ENCODE results near the gene NEURL1. TPM values are rescaled to one million over a fixed set of nuclear protein-coding genes. Genes with fewer than 3 reads are reported as not detected.

Gene NEURL1
- total and polyA plus RNA-seq, 8 donors = 11.0 to 69.9 (median 18.6) TPM

DNA sequence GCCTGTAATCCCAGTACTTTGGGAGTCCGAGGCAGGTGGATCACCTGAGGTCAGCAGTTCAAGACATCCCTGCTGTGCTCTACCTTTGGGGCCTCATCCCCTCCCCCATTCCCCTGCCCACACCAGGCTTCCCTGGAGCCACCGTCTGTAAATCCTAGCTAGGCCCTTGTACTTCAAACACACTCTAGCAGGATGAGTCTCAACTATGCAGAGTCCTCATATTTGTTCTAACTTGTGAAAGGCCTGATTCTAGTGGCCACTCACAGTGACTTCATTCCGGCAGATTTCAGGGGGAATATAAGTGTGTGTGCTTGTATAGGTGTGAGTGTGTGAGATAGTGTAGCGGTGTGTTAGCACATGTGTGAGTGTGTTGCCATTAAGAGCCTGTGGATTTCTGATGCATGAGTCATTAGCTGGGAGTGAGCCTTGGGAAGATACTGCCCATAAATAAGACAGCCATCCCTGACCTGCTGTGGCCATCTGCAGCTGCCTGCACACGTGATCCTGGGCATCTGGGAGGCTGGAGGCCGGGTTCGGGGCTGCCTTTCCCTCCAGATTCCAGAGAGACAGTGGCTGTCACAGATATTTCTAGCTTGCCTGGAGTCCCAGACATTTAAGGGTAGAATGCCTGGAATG, 1.7 kb upstream of the NEURL1 start:
- H3K27ac ChIP-seq = peak overlapping the region in 2 of 4 donors; percentile 21 to 77
- DNase-seq (no peak), ATAC-seq (peak in 3 of 4 donors; percentile 24 to 50 (median 42)), FAIRE-seq (no peak)
- 59 to 66% methylated on average over 7 of the region's 7 CpGs for WGBS, 2 donors
- intact Hi-C loops (cut with DNase I) = no loop called here
- H3K9me3 ChIP-seq = no peaks in the 10 kb centered on the region
- H3K4me3 ChIP-seq = no peak overlapping the region
- no peaks in the 10 kb centered on the region for H3K36me3 ChIP-seq
- H3K4me1 ChIP-seq = no peaks in the 10 kb centered on the region
- H3K27me3 ChIP-seq = no peaks in the 10 kb centered on the region
- TF ChIP-seq CTCF (IDR thresholded peaks at IDR 0.05) = no peak

DNA sequence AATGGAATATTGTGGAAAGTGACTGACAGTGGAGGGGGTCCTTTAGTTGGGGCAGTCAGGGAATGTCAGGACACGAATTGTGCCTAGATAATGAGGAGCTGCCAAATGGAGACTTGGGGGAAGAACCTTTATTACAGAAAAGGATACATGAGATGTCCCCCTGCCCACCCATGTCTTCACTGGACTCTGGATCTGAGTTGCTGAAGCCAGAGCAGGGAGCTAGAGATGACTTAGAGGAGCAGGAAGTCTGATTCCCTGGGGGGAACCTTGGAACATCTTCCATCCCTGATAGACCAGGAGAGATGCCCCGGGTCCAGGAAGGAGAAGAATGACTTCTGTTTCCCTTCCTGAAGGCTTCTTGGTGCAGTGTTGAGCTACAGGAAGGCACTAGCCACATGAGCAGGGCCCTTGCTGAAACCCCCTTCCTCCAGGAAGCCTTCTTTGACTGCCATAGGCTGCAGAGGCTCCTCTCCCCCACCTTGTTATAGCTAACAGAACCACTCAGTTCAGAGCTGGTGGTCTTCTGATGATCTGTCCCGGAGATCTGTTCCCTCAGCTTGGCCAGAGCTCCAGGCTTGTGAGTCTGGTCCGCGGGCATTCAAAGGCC, 747 bp upstream of the NEURL1 start:
- H3K27ac ChIP-seq = peak overlapping the region in 2 of 4 donors; percentile 21 to 77
- WGBS, 2 donors = 59 to 69% methylated on average over 5 of the region's 5 CpGs
- no peak for DNase-seq

GRCh38 chr10:103493916-103494877, 692 bp downstream of the NEURL1 start:
- Histone ChIP-seq H3K27ac (peak overlapping the region; percentile 51 to 77 (median 63)), H3K4me3 (peak overlapping the region; percentile 63 to 83 (median 70)), H3K27me3 (no peaks in the 10 kb centered on the region), H3K9me3 (no peaks in the 10 kb centered on the region), H3K4me1 (no peaks in the 10 kb centered on the region), H3K36me3 (no peaks in the 10 kb centered on the region)
- FAIRE-seq = no peak
- DNase-seq = peak in 4 of 6 donors; percentile 46 to 83 (median 62)
- no peak for TF ChIP-seq CTCF (IDR thresholded peaks at IDR 0.05)
- peak; percentile 62 to 70 (median 65) for ATAC-seq
- intact Hi-C loops (cut with DNase I) = no loop called here
- 4% methylated on average over 60 to 92 of the region's 92 CpGs for WGBS, 2 donors

More for the DNA sequence above, 747 bp upstream of the NEURL1 start:
- H3K27me3 ChIP-seq = no peaks in the 10 kb centered on the region
- no peaks in the 10 kb centered on the region for H3K9me3 ChIP-seq
- intact Hi-C loops (cut with DNase I) = no loop called here
- no peak for TF ChIP-seq CTCF (IDR thresholded peaks at IDR 0.05)
- no peaks in the 10 kb centered on the region for H3K36me3 ChIP-seq
- H3K4me3 ChIP-seq = peak overlapping the region in 3 of 4 donors; percentile 63 to 83 (median 72)
- no peaks in the 10 kb centered on the region for H3K4me1 ChIP-seq
- FAIRE-seq (no peak), ATAC-seq (no peak)

GRCh38 chr10:103495321-103495720, 1.8 kb downstream of the NEURL1 start:
- Histone ChIP-seq H3K9me3 (no peaks in the 10 kb centered on the region), H3K4me3 (peak overlapping the region in 2 of 4 donors; percentile 63 to 72), H3K4me1 (no peaks in the 10 kb centered on the region), H3K27ac (peak overlapping the region in 3 of 4 donors; percentile 51 to 77 (median 71)), H3K36me3 (no peaks in the 10 kb centered on the region), H3K27me3 (no peaks in the 10 kb centered on the region)
- intact Hi-C loops (cut with DNase I) = no loop called here
- no peak for TF ChIP-seq CTCF (IDR thresholded peaks at IDR 0.05)
- FAIRE-seq (no peak), DNase-seq (no peak), ATAC-seq (no peak)
- WGBS, 2 donors = 65 to 70% methylated on average over 3 of the region's 3 CpGs

All from pancreas (tissue), 10 donors.